Measurements from ENCODE around the gene LHX2. TPM values are rescaled to one million over a fixed set of nuclear protein-coding genes. Genes with fewer than 3 reads are reported as not detected.
A peak's percentile ranks its signal among the peaks of the same experiment; 100 is the strongest.

Gene LHX2
- total RNA-seq, 1 experiment from 2014 or later: not detected

DNA sequence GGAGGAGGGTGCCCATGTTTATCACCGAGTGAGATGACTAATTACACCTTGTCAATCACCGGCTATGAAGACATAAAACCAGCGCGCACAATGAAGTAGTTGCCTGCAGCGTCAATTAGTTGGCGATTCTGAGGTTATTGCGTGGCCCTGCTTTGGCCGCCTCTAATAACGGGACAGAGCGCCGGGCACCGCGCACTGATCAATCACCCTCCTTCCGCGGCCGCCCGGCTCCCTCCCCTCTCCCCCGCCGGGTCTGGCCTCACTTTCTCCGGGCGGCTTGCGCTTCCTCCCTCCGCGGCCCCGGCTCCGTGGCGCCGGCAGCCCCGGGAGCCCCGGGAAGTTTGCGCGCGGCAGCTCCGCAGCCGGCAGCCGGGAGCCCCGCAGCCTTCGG is 3.3 kb upstream of the LHX2 start:
- no peak for DNase-seq
- Histone ChIP-seq H3K27me3 (ENCODE audit: low read length) (peaks cover 6% of the 10 kb centered on the region; the same call in 1 of the 2 replicates), H3K4me2 (ENCODE audit: low read depth, low read length, poor library complexity, severe bottlenecking) (peak overlapping the region; percentile 18), H3K36me3 (ENCODE audit: insufficient read depth, low read length) (no peaks in the 10 kb centered on the region), H3K9ac (ENCODE audit: low read length) (no peak overlapping the region), H3K27ac (ENCODE audit: low read length) (no peak overlapping the region), H3K9me2 (replicated peaks; ENCODE audit: insufficient read depth, low read length) (no peaks in the 10 kb centered on the region), H3K4me1 (ENCODE audit: low read length) (peaks cover 45% of the 10 kb centered on the region), H2AFZ (ENCODE audit: low read length) (no peak overlapping the region), H3K4me3 (ENCODE audit: low read length) (no peak overlapping the region), H3K9me3 (ENCODE audit: low read length) (no peaks in the 10 kb centered on the region), H3K79me2 (ENCODE audit: low read length) (no peaks in the 10 kb centered on the region), H4K20me1 (ENCODE audit: insufficient read depth, low read depth, low read length) (no peaks in the 10 kb centered on the region)

DNA sequence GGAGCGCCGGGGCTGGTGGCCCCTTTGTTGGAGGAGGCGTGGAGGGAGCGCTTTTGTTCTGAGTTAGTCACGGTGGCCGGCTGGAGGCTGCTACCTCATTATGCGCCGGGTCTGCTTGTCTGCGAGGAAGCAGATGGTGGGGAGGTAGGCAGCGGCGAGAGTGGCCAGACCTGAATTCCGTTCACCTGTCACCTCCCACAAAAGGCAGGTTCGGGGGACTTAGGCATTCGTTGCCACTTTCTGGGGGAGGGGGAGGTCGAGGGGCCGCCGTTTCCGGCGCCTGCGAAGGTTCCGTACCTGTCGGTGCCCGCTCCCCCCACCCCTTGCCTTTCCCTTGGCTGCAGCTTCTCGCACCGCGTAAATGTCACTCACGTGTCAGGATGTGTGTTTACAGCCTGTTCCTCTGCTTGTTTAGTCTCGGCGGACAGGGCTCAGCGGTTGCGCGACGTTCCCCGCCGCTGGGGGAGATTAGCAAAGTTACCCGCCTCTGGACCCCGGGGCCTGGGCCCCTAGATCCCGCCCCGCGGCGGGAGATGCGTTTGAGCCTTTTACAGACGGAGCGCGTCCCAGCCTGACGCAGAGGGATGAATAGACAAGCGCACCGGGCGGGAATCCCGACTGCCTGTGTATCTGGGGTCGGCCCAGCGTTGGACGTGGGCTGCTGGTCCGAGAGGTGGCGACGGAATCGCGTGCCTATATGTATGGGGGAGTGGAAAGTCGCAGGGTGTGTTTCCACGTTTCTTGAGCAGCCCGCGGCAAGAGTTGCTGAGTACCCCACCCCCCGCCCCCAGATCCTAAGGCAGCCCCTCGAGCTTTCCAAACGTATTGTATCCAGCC is 2.7 kb upstream of the LHX2 start:
- H3K9me2 ChIP-seq (replicated peaks; ENCODE audit: insufficient read depth, low read length): no peaks in the 10 kb centered on the region
- no peaks in the 10 kb centered on the region for H3K36me3 ChIP-seq (ENCODE audit: insufficient read depth, low read length)
- peak overlapping the region; percentile 18 for H3K4me2 ChIP-seq (ENCODE audit: low read depth, low read length, poor library complexity, severe bottlenecking)
- peaks cover 44% of the 10 kb centered on the region for H3K4me1 ChIP-seq (ENCODE audit: low read length)
- no peaks in the 10 kb centered on the region for H3K79me2 ChIP-seq (ENCODE audit: low read length)
- no peaks in the 10 kb centered on the region for H4K20me1 ChIP-seq (ENCODE audit: insufficient read depth, low read depth, low read length)
- H3K4me3 ChIP-seq (ENCODE audit: low read length): no peak overlapping the region
- no peak for DNase-seq
- H2AFZ ChIP-seq (ENCODE audit: low read length): no peak overlapping the region
- H3K9ac ChIP-seq (ENCODE audit: low read length): no peak overlapping the region
- no peaks in the 10 kb centered on the region for H3K9me3 ChIP-seq (ENCODE audit: low read length)
- H3K27me3 ChIP-seq (ENCODE audit: low read length): peaks cover 6% of the 10 kb centered on the region; the same call in 1 of the 2 replicates
- H3K27ac ChIP-seq (ENCODE audit: low read length): no peak overlapping the region

DNA sequence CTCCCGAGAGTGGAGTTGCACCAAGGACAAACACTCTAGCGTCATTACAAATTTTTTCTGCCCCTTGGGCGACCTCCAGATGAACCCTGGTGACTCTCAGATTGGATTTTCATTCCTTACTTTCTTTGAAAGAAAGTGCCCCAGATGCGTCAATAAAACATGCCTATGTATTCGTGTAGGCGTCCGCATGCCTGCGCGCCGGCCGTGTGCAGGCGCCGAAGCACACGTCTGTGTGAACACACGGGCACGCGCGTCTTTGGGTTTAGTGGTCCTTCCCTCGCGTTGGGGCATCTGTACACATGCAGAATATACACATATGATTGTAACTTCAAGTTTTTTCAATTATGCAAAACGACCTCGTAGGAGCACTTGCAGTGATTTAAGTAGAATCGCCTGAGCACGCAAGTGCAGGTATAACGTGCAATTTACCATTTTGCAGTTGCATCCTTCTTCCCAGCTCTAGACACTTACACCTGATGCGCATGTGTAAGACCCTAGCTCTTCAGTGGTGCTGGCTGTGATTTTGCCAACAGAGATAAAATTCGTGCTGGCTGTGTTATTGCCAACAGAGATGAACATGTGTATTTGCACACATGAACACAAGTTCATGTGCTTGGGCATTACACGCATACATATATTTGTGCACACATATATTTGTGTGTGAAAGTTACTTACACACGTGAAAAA is 1.9 kb upstream of the LHX2 start:
- Histone ChIP-seq H3K9me3 (ENCODE audit: low read length) (no peaks in the 10 kb centered on the region), H3K4me3 (ENCODE audit: low read length) (no peak overlapping the region), H3K9ac (ENCODE audit: low read length) (no peak overlapping the region), H3K4me2 (ENCODE audit: low read depth, low read length, poor library complexity, severe bottlenecking) (no peak overlapping the region), H3K9me2 (replicated peaks; ENCODE audit: insufficient read depth, low read length) (no peaks in the 10 kb centered on the region), H4K20me1 (ENCODE audit: insufficient read depth, low read depth, low read length) (no peaks in the 10 kb centered on the region), H3K79me2 (ENCODE audit: low read length) (no peaks in the 10 kb centered on the region), H3K4me1 (ENCODE audit: low read length) (peaks cover 37% of the 10 kb centered on the region), H3K27me3 (ENCODE audit: low read length) (peaks cover 6% of the 10 kb centered on the region; the same call in 1 of the 2 replicates), H2AFZ (ENCODE audit: low read length) (no peak overlapping the region), H3K27ac (ENCODE audit: low read length) (no peak overlapping the region), H3K36me3 (ENCODE audit: insufficient read depth, low read length) (no peaks in the 10 kb centered on the region)
- no peak for DNase-seq

DNA sequence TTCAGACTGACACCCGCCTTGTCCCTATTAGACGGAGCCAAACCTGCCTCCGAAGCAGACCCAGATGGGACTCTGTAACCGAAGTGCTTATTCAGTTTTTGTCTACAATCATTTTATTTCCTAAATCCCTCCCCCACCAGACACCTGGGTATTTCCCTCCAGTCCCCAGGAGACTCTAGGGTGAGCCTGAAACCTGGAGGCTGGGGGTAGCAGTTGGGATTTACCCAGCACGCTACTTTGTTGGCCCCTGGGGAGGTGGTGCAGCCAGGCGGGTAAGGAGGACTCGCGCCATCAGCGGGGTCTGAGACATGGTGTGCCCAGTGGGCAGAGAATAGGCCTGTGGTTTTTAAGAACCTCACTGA is 1.3 kb upstream of the LHX2 start:
- Histone ChIP-seq H2AFZ (ENCODE audit: low read length) (no peak overlapping the region), H3K9ac (ENCODE audit: low read length) (no peak overlapping the region), H3K27ac (ENCODE audit: low read length) (no peak overlapping the region), H3K4me3 (ENCODE audit: low read length) (no peak overlapping the region), H3K4me1 (ENCODE audit: low read length) (peaks cover 33% of the 10 kb centered on the region), H3K27me3 (ENCODE audit: low read length) (peaks cover 6% of the 10 kb centered on the region; the same call in 1 of the 2 replicates), H4K20me1 (ENCODE audit: insufficient read depth, low read depth, low read length) (no peaks in the 10 kb centered on the region), H3K9me3 (ENCODE audit: low read length) (no peaks in the 10 kb centered on the region), H3K9me2 (replicated peaks; ENCODE audit: insufficient read depth, low read length) (no peaks in the 10 kb centered on the region), H3K4me2 (ENCODE audit: low read depth, low read length, poor library complexity, severe bottlenecking) (no peak overlapping the region), H3K79me2 (ENCODE audit: low read length) (no peaks in the 10 kb centered on the region), H3K36me3 (ENCODE audit: insufficient read depth, low read length) (no peaks in the 10 kb centered on the region)
- no peak for DNase-seq

DNA sequence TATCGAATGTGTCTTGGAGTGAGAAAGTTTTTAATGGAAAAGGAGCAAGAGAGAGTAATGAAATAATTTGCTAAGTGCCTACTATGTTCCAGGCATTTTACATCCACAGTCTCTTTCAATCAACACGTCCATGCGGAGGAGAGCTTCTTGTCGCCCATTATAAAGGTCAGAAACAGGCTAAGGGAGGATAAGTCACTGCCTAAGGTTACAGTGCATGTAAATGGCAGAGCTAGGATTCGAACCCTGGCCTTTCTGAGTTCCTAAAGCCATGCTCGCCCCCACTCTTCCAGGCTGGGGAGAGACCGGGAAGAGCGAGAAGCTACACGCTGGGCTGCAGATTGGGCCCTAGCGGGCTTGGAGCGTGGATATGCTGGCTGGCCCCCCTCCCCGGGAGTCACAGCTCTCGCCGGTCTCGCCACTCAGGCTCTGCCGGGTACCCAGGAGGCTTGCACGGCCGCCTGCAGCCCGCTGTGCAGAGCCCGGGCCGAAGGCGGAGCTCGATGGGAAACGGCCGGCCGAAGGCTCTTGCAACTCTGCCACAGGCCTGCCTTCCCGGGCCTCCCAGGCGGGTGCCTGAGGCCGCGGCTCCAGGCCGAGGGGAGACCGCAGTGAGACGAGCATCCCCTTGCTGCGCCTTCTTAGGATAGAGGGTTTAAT is 775 bp upstream of the LHX2 start:
- Histone ChIP-seq H3K27ac (ENCODE audit: low read length) (no peak overlapping the region), H2AFZ (ENCODE audit: low read length) (no peak overlapping the region), H3K9ac (ENCODE audit: low read length) (no peak overlapping the region), H3K9me2 (replicated peaks; ENCODE audit: insufficient read depth, low read length) (no peaks in the 10 kb centered on the region), H3K36me3 (ENCODE audit: insufficient read depth, low read length) (no peaks in the 10 kb centered on the region), H3K79me2 (ENCODE audit: low read length) (no peaks in the 10 kb centered on the region), H3K4me3 (ENCODE audit: low read length) (no peak overlapping the region), H3K27me3 (ENCODE audit: low read length) (peaks cover 6% of the 10 kb centered on the region; the same call in 1 of the 2 replicates), H3K9me3 (ENCODE audit: low read length) (no peaks in the 10 kb centered on the region), H3K4me1 (ENCODE audit: low read length) (peaks cover 33% of the 10 kb centered on the region), H4K20me1 (ENCODE audit: insufficient read depth, low read depth, low read length) (no peaks in the 10 kb centered on the region), H3K4me2 (ENCODE audit: low read depth, low read length, poor library complexity, severe bottlenecking) (no peak overlapping the region)
- no peak for DNase-seq

DNA sequence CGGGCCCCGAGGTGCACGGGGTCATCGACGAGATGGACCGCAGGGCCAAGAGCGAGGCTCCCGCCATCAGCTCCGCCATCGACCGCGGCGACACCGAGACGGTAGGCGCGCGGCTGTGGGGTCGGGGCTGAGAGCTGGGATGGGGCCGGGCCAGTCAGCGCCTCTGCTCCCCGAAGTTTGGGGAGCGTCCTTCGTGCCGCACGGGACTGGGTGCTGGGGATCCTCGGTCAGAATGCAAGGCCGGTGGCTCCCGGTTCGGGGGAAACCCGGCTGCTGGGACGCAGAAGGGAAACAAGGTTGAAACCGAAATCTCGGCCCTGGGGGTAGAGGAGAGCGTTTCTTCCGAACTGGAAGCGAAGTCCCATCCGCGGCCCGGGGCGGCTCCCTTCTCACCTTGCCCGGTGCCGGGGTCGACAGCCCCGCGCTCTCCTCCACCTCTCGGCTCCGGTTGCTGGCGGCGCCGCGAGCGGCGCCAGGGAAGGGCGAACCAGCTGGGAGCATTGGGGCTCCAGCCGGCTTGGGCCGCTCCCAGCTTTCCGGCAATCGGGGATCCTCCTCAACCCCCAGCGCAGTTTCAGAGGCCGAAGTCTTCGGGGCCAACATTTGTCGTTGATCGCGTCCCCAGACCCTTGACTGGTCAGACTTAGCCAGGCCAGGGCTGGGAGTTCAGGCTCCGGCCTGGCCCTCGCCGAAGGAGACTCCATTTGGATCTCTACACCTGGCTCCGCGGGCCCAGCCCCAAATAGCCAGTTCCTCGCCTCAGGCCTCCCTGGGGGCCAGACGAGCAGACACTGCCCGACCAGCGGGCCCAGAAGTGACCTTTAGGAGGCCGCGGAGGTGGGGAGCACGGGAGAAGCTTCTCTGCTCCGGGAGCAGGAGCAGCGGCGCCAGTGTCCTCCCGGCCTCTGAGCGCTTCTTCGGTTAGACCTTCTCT is 1.1 kb downstream of the LHX2 start:
- Histone ChIP-seq H3K27me3 (ENCODE audit: low read length) (no peaks in the 10 kb centered on the region), H3K4me2 (ENCODE audit: low read depth, low read length, poor library complexity, severe bottlenecking) (no peak overlapping the region), H3K36me3 (ENCODE audit: insufficient read depth, low read length) (no peaks in the 10 kb centered on the region), H3K27ac (ENCODE audit: low read length) (no peak overlapping the region), H3K9me3 (ENCODE audit: low read length) (no peaks in the 10 kb centered on the region), H3K4me1 (ENCODE audit: low read length) (peaks cover 24% of the 10 kb centered on the region), H4K20me1 (ENCODE audit: insufficient read depth, low read depth, low read length) (no peaks in the 10 kb centered on the region), H3K79me2 (ENCODE audit: low read length) (no peaks in the 10 kb centered on the region), H3K9me2 (replicated peaks; ENCODE audit: insufficient read depth, low read length) (no peaks in the 10 kb centered on the region), H2AFZ (ENCODE audit: low read length) (no peak overlapping the region), H3K9ac (ENCODE audit: low read length) (no peak overlapping the region), H3K4me3 (ENCODE audit: low read length) (no peak overlapping the region)
- no peak for DNase-seq

DNA sequence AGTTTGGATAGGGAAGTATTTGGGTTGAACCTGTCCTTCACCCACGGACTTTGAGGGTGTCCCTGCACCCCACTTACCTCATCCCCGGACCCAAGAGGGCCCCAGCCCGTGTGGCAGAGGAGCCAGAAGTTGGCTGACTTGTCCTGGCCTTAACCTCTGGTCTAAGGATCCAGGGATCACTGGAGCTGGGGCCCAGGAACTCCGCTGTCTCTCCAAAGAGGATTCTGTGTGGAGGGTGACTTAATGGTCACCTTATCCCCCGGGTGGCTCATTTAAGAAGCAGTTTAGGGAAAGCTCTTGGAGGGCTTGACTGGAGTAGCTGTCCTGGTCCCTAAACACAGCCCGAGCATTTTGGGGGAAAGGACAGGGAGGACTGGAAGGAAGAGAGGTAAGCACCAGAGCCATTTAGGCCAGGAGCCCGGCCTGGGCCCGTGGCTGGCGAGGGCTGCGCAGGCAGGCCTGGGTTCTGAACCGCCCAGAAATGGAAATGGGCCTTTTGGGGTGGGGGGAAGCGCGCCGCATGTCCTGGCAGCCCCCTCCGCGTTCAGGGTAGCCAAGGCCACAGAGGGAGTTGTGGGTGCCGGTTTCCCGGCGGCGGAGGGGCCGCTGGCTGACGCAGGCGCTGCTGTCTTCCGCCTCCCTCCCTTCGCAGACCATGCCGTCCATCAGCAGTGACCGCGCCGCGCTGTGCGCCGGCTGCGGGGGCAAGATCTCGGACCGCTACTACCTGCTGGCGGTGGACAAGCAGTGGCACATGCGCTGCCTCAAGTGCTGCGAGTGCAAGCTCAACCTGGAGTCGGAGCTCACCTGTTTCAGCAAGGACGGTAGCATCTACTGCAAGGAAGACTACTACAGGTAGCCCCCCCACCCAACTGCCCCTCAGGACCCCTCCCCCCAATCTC is 2.0 kb downstream of the LHX2 start:
- Histone ChIP-seq H3K4me1 (ENCODE audit: low read length) (peaks cover 15% of the 10 kb centered on the region), H3K36me3 (ENCODE audit: insufficient read depth, low read length) (no peaks in the 10 kb centered on the region), H2AFZ (ENCODE audit: low read length) (no peak overlapping the region), H4K20me1 (ENCODE audit: insufficient read depth, low read depth, low read length) (no peaks in the 10 kb centered on the region), H3K27ac (ENCODE audit: low read length) (no peak overlapping the region), H3K9ac (ENCODE audit: low read length) (no peak overlapping the region), H3K79me2 (ENCODE audit: low read length) (no peaks in the 10 kb centered on the region), H3K4me2 (ENCODE audit: low read depth, low read length, poor library complexity, severe bottlenecking) (no peak overlapping the region), H3K9me3 (ENCODE audit: low read length) (no peaks in the 10 kb centered on the region), H3K4me3 (ENCODE audit: low read length) (no peak overlapping the region), H3K27me3 (ENCODE audit: low read length) (no peaks in the 10 kb centered on the region), H3K9me2 (replicated peaks; ENCODE audit: insufficient read depth, low read length) (no peaks in the 10 kb centered on the region)
- no peak for DNase-seq
